Measurements from ENCODE around the gene AQP3. TPM values are rescaled to one million over a fixed set of nuclear protein-coding genes. Genes with fewer than 3 reads are reported as not detected.
A peak's percentile ranks its signal among the peaks of the same experiment; 100 is the strongest.

Gene AQP3
- total RNA-seq, 1 donor from 2014 or later = 868 TPM

- no peak for DNase-seq (ENCODE audit: extremely low spot score in 2 of 2)
- intact Hi-C loops (cut with DNase I) = no loop called here
- Histone ChIP-seq H3K27me3 (no peaks in the 10 kb centered on the region), H3K27ac (no peak overlapping the region), H3K4me3 (no peak overlapping the region), H3K36me3 (no peaks in the 10 kb centered on the region), H3K9me3 (no peaks in the 10 kb centered on the region), H3K4me1 (peaks cover 19% of the 10 kb centered on the region)
- TF ChIP-seq CTCF (IDR thresholded peaks at IDR 0.05) = no peak
- no peak for TF ChIP-seq POLR2AphosphoS5 (IDR thresholded peaks at IDR 0.05; ENCODE audit: insufficient read depth in 1 of 2, low read depth in 1 of 2)
- TF ChIP-seq POLR2A (IDR thresholded peaks at IDR 0.05) = no peak
Observed at GRCh38 chr9:33453286-33453860, 6.0 kb upstream of the AQP3 start.

GRCh38 chr9:33452828-33453271 is 5.5 kb upstream of the AQP3 start:
- Histone ChIP-seq H3K4me1 (peaks cover 19% of the 10 kb centered on the region), H3K9me3 (no peaks in the 10 kb centered on the region), H3K27me3 (no peaks in the 10 kb centered on the region), H3K27ac (no peak overlapping the region), H3K36me3 (no peaks in the 10 kb centered on the region), H3K4me3 (no peak overlapping the region)
- DNase-seq (ENCODE audit: extremely low spot score in 2 of 2) = no peak
- intact Hi-C loops (cut with DNase I) = no loop called here
- no peak for TF ChIP-seq POLR2A (IDR thresholded peaks at IDR 0.05)
- TF ChIP-seq CTCF (IDR thresholded peaks at IDR 0.05) = peak in 1 of 3 experiments; percentile 32
- peak in 1 of 2 donors; percentile 60 for TF ChIP-seq POLR2AphosphoS5 (IDR thresholded peaks at IDR 0.05; ENCODE audit: insufficient read depth in 1 of 2, low read depth in 1 of 2)

- DNase-seq (ENCODE audit: extremely low spot score in 2 of 2) = no peak
- peak overlapping the region; percentile 5 for H3K27ac ChIP-seq
- no peak for TF ChIP-seq CTCF (IDR thresholded peaks at IDR 0.05)
- TF ChIP-seq POLR2AphosphoS5 (IDR thresholded peaks at IDR 0.05; ENCODE audit: insufficient read depth in 1 of 2, low read depth in 1 of 2) = no peak
- no peak for TF ChIP-seq POLR2A (IDR thresholded peaks at IDR 0.05)
- H3K4me1 ChIP-seq = peaks cover 25% of the 10 kb centered on the region
- H3K4me3 ChIP-seq = no peak overlapping the region
- intact Hi-C loops (cut with DNase I) = no loop called here
- no peaks in the 10 kb centered on the region for H3K36me3 ChIP-seq
- no peaks in the 10 kb centered on the region for H3K9me3 ChIP-seq
- H3K27me3 ChIP-seq = no peaks in the 10 kb centered on the region
Observed at GRCh38 chr9:33450621-33451146, 3.3 kb upstream of the AQP3 start.

- H3K4me3 ChIP-seq = no peak overlapping the region
Observed at GRCh38 chr9:33449715-33450114, 2.3 kb upstream of the AQP3 start.

More at GRCh38 chr9:33449715-33450114, 2.3 kb upstream of the AQP3 start:
- no peak for TF ChIP-seq CTCF (IDR thresholded peaks at IDR 0.05)
- TF ChIP-seq POLR2AphosphoS5 (IDR thresholded peaks at IDR 0.05; ENCODE audit: insufficient read depth in 1 of 2, low read depth in 1 of 2) = no peak
- TF ChIP-seq POLR2A (IDR thresholded peaks at IDR 0.05) = no peak
- no peak for DNase-seq (ENCODE audit: extremely low spot score in 2 of 2)
- Histone ChIP-seq H3K27ac (no peak overlapping the region), H3K9me3 (no peaks in the 10 kb centered on the region), H3K36me3 (no peaks in the 10 kb centered on the region), H3K4me1 (peaks cover 25% of the 10 kb centered on the region), H3K27me3 (no peaks in the 10 kb centered on the region)
- intact Hi-C loops (cut with DNase I) = no loop called here
